ENCODE data around the gene ADAMTS13. TPM values are rescaled to one million over a fixed set of nuclear protein-coding genes. Genes with fewer than 3 reads are reported as not detected.

ADAMTS13 gene
- total RNA-seq, 8 experiments from 2014 or later, result 2.7 to 14.3 (median 4.3) TPM

DNA sequence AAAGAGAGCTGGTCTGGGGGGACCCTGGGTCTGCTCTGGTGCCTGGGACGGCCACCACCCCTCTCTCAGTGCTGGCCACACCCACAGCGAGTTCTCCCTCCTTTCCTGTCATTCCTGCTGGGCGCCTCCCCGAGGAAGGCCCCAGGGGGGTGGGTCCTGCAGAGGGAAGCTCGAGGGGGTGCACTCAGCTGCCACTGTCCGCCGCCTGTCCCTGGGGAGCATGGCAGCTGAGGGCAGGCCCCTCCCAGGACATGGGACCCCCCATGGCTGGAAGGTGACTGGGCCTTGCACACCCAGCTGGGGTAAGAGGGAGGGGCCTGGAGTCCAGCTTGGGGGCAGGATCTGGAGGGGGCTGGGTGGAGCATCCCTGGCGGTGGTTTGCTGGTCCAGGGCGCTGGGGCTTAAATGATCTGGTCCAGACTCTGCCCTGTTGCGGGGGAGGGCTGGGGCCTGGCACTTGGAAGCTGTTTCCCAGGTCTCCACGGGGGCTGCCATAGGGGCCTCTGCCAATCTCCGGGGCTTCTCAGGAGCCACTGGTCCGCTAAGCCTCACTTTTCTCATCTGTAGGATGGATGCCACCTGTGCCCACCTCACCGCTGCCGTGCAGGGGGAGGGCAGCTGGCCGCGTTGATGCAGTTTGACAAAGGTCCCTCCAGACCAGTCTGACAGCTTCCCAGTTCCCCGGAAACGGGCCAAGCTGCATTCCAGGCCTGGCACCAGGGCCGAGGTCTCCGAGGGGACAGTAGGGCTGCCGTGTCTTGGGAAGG lies 62.7 kb downstream of the ADAMTS13 start:
- WGBS, 10 experiments, result 53 to 88% (median 73%) methylated on average over 2 to 5 of the region's 22 CpGs; no CpG with 5 or more reads in 7 of the 10 experiments
- no peak overlapping the region for H3K4me3 ChIP-seq
- in situ Hi-C loops (cut with MboI; ENCODE audit: low pct_unique_long_range_greater_than_20kb in 2 of 9, low sequenced_read_pairs in 9 of 9, unreplicated experiment in 9 of 9), result loop anchor here in 5 of 9 experiments (10.0 to 25.0 kb wide), 4 partner anchors 120 to 473 kb away; partner anchors contain the start of gene GTF3C5 (in 2 of the 5)
- ATAC-seq (replicated peaks in 6 of 8), result peak in 7 of 8 experiments; percentile 9 to 80 (median 50)
- H3K4me1 ChIP-seq (replicated peaks in 1 of 2), result peaks cover 8 to 9% of the 10 kb centered on the region in 2 donors
- H3K27ac ChIP-seq, result no peak overlapping the region

DNA sequence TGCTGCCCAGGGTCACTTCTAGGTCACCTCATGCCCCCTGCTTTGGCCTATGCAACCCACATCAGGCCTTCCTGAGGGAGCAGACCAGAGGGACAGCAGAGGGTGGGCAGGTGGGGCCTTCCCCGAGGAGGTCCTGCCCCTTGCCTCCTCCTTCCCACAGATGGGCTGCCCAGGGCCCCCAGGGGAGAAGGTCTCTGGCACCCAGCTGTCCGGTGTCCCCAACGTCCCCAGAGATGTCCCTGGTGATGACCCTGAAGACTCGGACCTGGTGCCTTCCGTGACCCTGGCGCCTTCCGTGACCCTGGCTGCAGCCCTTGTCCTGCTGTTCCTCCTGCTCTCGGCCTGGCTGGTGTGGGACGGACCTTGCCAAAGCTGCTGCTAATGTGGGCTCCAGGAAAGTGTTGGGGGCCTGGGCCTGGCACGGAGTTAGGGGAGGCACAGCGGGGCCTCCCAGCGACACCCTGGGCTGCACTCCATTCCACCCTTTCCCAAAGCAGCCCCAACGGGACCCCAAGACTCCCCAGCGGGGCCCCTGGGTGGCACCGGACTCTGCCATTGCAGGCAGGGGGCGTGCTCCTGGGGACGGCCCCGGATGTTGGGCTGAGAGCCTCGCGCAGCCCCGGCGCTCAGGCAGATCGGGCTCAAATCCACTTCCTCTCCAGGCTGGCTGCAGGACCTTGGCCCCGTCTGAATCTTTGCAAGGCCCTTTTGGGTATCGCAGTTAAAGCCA lies 63.5 kb downstream of the ADAMTS13 start:
- Histone ChIP-seq H3K4me1 (replicated peaks in 1 of 2) (peaks cover 7 to 8% of the 10 kb centered on the region in 2 donors), H3K4me3 (no peak overlapping the region), H3K27ac (no peak overlapping the region)
- in situ Hi-C loops (cut with MboI; ENCODE audit: low pct_unique_long_range_greater_than_20kb in 2 of 9, low sequenced_read_pairs in 9 of 9, unreplicated experiment in 9 of 9), result loop anchor here in 5 of 9 experiments (10.0 to 25.0 kb wide), 4 partner anchors 121 to 473 kb away; partner anchors contain the start of gene GTF3C5 (in 2 of the 5)
- 87% methylated on average over 4 of the region's 25 CpGs; no CpG with 5 or more reads in 9 of the 10 experiments for WGBS, 10 experiments
- peak in 5 of 8 experiments; percentile 6 to 67 (median 12) for ATAC-seq (replicated peaks in 6 of 8)

DNA sequence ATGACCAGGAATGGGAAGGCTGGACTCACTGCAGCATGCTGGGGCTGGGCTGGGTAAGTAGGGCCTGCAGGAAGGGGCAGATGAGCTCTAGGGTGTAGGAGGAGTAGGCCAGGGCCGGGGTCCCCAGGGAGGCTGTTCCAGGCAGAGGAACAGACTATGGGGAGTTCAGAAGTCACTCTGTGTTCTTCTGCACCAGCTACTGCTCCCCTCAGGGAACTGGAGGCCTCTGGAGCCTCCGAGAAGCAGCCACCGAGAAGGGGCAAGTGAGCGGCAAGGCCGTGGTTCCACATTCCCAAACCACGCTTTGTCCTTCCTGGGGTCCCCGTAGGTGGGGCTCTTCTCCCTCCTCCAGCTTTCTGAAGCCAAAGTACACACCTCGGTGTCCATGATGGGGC lies 65.2 kb downstream of the ADAMTS13 start:
- H3K27ac ChIP-seq, result no peak overlapping the region
- H3K4me3 ChIP-seq, result no peak overlapping the region
- ATAC-seq (replicated peaks in 6 of 8), result no peak
- in situ Hi-C loops (cut with MboI; ENCODE audit: low pct_unique_long_range_greater_than_20kb in 2 of 9, low sequenced_read_pairs in 9 of 9, unreplicated experiment in 9 of 9), result loop anchor here in 5 of 9 experiments (10.0 to 25.0 kb wide), 4 partner anchors 123 to 475 kb away; partner anchors contain the start of gene GTF3C5 (in 2 of the 5)
- H3K4me1 ChIP-seq (replicated peaks in 1 of 2), result peaks cover 7 to 8% of the 10 kb centered on the region in 2 donors
- WGBS, 10 experiments, result 13 to 100% (median 89%) methylated on average over 1 to 5 of the region's 8 CpGs; no CpG with 5 or more reads in 5 of the 10 experiments

DNA sequence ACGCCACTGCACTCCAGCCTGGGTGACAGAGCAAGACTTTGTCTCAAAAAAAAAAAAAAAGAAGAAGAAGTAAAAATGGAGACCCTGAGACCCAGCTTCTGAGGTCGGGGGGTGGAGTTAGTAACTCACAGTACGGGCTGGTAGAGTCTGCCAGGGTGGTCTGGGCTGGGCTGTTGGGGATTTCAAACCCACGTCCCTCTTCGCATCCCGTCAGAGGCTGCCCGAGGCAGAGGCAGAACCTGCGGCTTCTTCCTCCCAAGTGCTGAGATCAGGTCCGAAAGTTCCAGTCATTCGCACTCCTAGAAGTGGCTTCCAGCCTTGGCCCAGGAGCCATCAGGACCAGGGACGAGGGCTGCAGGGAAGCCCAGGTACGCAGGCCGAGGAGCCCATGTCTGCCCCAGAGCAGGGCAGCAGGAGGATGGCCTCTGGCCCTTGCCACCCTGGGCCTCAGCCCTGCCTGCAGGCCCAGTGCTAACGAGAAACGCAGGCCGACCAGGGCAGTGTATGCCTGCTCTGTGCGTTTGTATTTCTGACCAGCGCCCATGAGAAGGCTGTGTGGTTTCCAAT lies 66.6 kb downstream of the ADAMTS13 start:
- no peak for ATAC-seq (replicated peaks in 6 of 8)
- in situ Hi-C loops (cut with MboI; ENCODE audit: low pct_unique_long_range_greater_than_20kb in 2 of 9, low sequenced_read_pairs in 9 of 9, unreplicated experiment in 9 of 9), result loop anchor here in 5 of 9 experiments (10.0 to 25.0 kb wide), 4 partner anchors 124 to 476 kb away; partner anchors contain the start of gene GTF3C5 (in 2 of the 5)

DNA sequence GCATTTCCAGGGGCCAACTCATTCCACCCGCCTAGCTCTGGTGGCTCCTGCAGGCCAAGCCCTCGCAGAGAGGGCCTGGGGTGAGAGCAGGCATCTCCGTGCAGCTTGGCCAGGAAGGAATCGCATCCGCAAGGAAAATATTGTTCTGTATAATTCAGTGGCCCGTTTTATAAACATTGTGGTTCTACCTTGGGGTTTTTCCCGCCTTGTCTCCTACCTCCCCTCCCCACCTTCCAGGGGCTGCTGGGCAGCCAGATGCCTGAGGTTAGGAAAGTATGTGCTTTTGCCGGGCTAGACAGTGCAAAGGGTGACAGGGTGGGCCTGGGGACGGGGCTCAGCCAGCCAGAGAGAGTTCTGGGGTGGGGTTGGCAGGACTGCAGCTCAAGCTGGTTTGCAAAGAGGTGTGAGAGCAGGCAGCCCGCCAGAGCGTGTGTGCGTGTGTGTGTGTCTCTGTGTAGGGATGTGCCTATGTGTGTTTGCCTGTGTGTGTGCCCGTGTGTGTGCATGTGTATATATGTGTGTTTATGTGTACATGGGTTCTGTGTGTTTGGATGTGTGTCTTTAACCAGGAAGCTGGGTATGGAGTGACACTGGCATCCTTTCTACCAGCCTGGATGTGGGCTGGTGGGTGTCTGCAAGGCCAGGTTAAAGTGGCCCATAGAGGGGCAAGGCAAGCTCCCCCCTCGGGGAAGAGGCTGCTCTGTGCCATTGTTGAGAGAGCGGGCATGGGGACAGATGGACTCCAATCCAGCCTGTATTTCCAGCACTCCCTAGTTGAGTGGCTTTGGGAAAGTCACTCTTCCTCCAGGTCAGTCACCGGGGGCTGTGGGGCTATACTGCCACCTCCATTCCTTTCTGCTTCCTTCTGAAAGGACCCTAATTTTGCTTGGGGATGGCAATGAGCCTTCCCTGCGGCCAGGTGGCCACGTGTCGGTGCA lies 67.4 kb downstream of the ADAMTS13 start:
- WGBS, 10 experiments, result 20 to 88% (median 61%) methylated on average over 1 to 10 of the region's 19 CpGs; no CpG with 5 or more reads in 4 of the 10 experiments
- Histone ChIP-seq H3K4me3 (no peak overlapping the region), H3K27ac (no peak overlapping the region), H3K4me1 (replicated peaks in 1 of 2) (peaks cover 7 to 8% of the 10 kb centered on the region in 2 donors)
- ATAC-seq (replicated peaks in 6 of 8), result no peak
- in situ Hi-C loops (cut with MboI; ENCODE audit: low pct_unique_long_range_greater_than_20kb in 2 of 9, low sequenced_read_pairs in 9 of 9, unreplicated experiment in 9 of 9), result loop anchor here in 5 of 9 experiments (10.0 to 25.0 kb wide), 4 partner anchors 125 to 477 kb away; partner anchors contain the start of gene GTF3C5 (in 2 of the 5)

More for the DNA sequence above, 66.6 kb downstream of the ADAMTS13 start:
- 50 to 100% (median 78%) methylated on average over 2 to 7 of the region's 18 CpGs; no CpG with 5 or more reads in 4 of the 10 experiments for WGBS, 10 experiments
- no peak overlapping the region for H3K27ac ChIP-seq
- H3K4me3 ChIP-seq, result no peak overlapping the region
- peaks cover 7 to 8% of the 10 kb centered on the region in 2 donors for H3K4me1 ChIP-seq (replicated peaks in 1 of 2)

DNA sequence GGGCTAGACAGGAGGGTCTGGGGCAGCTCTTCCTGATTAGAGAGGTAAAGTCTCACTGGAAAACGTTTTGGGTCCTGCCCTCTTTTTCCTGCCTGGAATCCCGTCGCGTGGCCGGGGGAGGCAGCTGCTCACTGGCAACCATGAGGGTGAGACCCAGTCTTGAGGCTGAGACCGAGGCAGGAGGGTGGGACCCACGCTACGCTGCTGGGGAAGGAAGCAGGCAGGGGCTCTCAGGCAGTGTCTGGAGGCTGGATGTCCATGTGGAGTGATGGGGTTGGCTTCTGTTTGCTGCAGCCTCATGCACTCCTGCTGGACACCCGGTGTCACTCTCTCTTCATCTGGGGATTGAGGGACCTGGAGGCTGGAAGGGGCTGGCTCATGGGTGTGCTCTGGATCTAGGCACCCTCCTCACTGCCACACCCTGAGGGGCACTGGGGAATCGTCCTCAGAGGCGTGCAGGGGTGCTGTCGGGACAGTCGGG lies 68.1 kb downstream of the ADAMTS13 start:
- H3K27ac ChIP-seq, result no peak overlapping the region
- in situ Hi-C loops (cut with MboI; ENCODE audit: low pct_unique_long_range_greater_than_20kb in 2 of 9, low sequenced_read_pairs in 9 of 9, unreplicated experiment in 9 of 9), result loop anchor here in 5 of 9 experiments (25.0 kb wide), 3 partner anchors 303 to 478 kb away; partner anchors contain the start of gene GTF3C5 (in 2 of the 5)
- ATAC-seq (replicated peaks in 6 of 8), result no peak
- H3K4me3 ChIP-seq, result no peak overlapping the region
- WGBS, 10 experiments, result 40 to 63% (median 57%) methylated on average over 1 to 7 of the region's 13 CpGs; no CpG with 5 or more reads in 6 of the 10 experiments
- H3K4me1 ChIP-seq (replicated peaks in 1 of 2), result peaks cover under 1 to 2% of the 10 kb centered on the region in 2 donors

DNA sequence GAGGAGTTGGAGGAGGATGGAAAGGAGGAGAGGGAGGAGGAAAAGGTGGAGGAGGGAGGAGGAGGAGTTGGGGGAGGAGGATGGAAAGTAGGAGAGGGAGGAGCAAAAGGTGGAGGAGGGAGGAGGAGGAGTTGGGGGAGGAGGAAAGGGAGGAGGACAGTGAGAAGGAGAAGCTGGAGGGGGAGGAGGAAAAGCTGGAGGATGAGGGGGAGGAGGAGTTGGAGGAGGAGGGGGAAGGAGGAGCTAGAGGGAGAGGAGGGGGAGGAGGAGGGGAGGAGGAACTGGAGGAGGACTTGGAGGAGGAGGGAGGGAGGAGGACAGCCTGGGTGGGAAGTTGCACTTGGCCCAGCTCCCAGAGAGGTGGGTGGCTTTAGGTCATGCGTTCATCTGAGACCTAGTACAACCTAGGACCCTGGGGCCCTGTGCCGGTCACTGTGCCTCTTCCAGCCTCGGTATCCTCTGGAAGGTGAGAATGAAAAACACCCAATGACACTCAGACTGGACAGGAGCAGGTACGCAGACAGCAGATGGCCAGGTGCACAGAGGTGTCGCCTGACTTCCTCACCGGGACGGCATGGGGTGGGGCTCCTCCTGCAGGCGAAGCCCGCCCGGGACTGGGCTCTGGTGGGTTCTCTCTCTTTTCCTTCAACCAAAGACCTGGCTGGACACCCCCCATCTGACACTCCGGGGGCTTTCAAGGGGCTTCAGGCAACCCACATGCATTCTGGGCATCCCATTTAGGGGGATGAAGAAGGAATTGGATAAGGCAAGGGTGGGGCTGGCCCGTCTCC lies 68.9 kb downstream of the ADAMTS13 start:
- no peak for ATAC-seq (replicated peaks in 6 of 8)
- 60 to 73% (median 60%) methylated on average over 1 to 3 of the region's 12 CpGs; no CpG with 5 or more reads in 7 of the 10 experiments for WGBS, 10 experiments
- in situ Hi-C loops (cut with MboI; ENCODE audit: low pct_unique_long_range_greater_than_20kb in 2 of 9, low sequenced_read_pairs in 9 of 9, unreplicated experiment in 9 of 9), result loop anchor here in 5 of 9 experiments (25.0 kb wide), 3 partner anchors 304 to 479 kb away; partner anchors contain the start of gene GTF3C5 (in 2 of the 5)

DNA sequence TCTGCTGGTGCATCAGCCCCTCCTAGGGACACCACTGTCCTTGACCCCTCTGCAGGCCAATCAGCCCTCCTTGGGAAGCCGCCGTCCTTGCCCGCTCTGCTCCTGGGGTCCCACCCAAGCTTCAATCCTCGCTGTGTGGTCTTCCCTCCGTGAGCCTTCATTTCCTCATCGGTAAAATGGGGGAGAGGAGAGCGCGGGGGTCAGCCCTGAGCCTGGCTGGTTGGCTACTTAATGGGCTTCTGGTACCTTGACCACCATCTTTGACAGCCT lies 69.4 kb downstream of the ADAMTS13 start:
- in situ Hi-C loops (cut with MboI; ENCODE audit: low pct_unique_long_range_greater_than_20kb in 2 of 9, low sequenced_read_pairs in 9 of 9, unreplicated experiment in 9 of 9), result loop anchor here in 5 of 9 experiments (25.0 kb wide), 3 partner anchors 304 to 479 kb away; partner anchors contain the start of gene GTF3C5 (in 2 of the 5)
- Histone ChIP-seq H3K4me3 (no peak overlapping the region), H3K4me1 (replicated peaks in 1 of 2) (peaks cover 0 to under 1% of the 10 kb centered on the region in 2 donors), H3K27ac (no peak overlapping the region)
- WGBS, 10 experiments, result 78 to 100% (median 88%) methylated on average over 1 to 5 of the region's 8 CpGs; no CpG with 5 or more reads in 6 of the 10 experiments
- ATAC-seq (replicated peaks in 6 of 8), result no peak

More for the DNA sequence above, 68.9 kb downstream of the ADAMTS13 start:
- H3K4me3 ChIP-seq, result no peak overlapping the region
- H3K4me1 ChIP-seq (replicated peaks in 1 of 2), result no peaks in the 10 kb centered on the region
- H3K27ac ChIP-seq, result no peak overlapping the region

DNA sequence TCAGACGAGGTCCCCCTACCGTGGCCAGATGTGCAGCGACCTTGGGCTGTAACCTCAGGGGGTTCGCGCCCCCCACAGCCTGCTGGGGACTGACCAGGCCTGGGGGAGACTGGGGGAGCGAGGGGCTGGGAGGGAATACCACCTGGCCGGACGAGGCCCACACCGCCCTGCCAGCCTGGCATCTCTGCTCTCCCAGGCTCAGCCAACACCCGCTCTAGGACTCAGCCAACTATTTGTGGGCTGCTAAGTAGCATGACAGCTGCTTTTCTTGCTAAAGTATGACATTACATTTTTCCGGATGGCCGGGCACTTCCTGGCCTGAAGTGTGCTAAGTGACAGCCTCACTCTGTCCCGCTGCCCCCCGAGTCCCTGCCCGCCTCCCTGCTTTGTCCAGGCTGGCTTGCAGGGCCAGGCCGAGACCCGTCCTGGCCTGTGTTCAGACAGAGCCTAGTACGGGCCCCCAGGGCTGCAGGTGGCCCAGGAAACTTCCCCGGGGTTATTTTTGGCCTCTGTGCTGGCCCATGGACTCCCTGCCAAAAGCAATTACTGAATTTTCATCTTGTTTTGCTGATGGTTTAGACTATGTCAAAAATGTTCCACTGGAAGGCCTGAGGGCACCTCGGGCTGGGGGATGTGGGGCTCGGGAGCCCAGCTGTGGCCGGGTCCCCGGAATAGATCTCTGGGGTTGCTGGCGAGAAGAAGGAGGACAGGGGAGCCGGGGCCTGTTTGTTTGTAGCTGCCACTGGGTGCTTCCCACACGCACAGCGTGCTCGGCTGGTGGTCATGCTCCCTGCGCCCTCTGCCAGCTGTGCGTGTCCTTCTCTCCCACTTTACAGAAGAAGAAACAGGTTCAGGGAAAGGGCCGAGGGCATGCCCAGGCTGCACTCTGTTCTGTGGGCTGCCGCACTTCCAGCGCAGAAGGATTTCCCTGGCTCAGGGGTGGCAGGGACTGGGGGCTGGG lies 70.2 kb downstream of the ADAMTS13 start:
- peak in 4 of 8 experiments; percentile 26 to 64 (median 54) for ATAC-seq (replicated peaks in 6 of 8)
- in situ Hi-C loops (cut with MboI; ENCODE audit: low pct_unique_long_range_greater_than_20kb in 2 of 9, low sequenced_read_pairs in 9 of 9, unreplicated experiment in 9 of 9), result loop anchor here in 5 of 9 experiments (25.0 kb wide), 3 partner anchors 305 to 480 kb away; partner anchors contain the start of gene GTF3C5 (in 2 of the 5)
- Histone ChIP-seq H3K4me1 (replicated peaks in 1 of 2) (peaks cover 6 to 8% of the 10 kb centered on the region in 2 donors), H3K4me3 (no peak overlapping the region), H3K27ac (no peak overlapping the region)
- WGBS, 10 experiments, result 40 to 80% (median 60%) methylated on average over 1 to 5 of the region's 33 CpGs; no CpG with 5 or more reads in 5 of the 10 experiments

DNA sequence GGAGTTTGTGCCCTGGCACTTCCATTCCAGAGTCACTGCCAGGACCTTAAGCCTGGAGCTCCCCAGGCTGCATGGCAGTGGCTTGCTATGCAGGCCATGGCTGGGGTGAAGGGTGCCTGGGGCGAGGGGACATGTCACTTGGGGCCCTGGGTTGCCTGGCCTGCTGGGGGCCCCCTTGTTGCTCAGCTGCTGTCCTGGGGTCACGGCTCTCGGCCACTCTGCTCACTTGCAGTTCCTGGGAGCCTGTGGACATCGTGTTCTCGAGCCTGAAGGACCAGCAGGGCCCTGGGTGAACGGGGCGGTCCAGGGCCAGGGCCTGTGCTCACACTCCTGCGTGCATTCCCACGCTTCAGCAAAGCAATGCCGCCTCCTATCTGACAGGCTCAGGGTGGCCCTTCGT lies 71.3 kb downstream of the ADAMTS13 start:
- WGBS, 10 experiments, result 65 to 70% methylated on average over 2 to 5 of the region's 11 CpGs; no CpG with 5 or more reads in 8 of the 10 experiments
- in situ Hi-C loops (cut with MboI; ENCODE audit: low pct_unique_long_range_greater_than_20kb in 2 of 9, low sequenced_read_pairs in 9 of 9, unreplicated experiment in 9 of 9), result loop anchor here in 5 of 9 experiments (25.0 kb wide), 3 partner anchors 306 to 481 kb away; partner anchors contain the start of gene GTF3C5 (in 2 of the 5)
- Histone ChIP-seq H3K4me1 (replicated peaks in 1 of 2) (peaks cover 6 to 9% of the 10 kb centered on the region in 2 donors), H3K4me3 (no peak overlapping the region), H3K27ac (no peak overlapping the region)
- no peak for ATAC-seq (replicated peaks in 6 of 8)

All from motor neuron (in vitro differentiated cells).